HEK293 (cell line): Measurements from ENCODE around the gene LINGO1.
A peak's percentile ranks its signal among the peaks of the same experiment; 100 is the strongest.

Experiments used
- CTCF ChIA-PET: fragments of 350-600 bp; formaldehyde crosslinking; extraction: SDS; loops from one replicate; lab custom pipeline; 2021; ENCODE audit warnings: antibody characterized with exemption; lab: Yijun Ruan, JAX
- POLR2A ChIA-PET: fragments of 300-600 bp; formaldehyde crosslinking; extraction: SDS; loops from one replicate; lab custom pipeline; 2020; ENCODE audit warnings: antibody characterized with exemption, inconsistent platforms; lab: Yijun Ruan, JAX
- H3K27ac ChIP-seq: fragments of 200-500 bp; sonication (Bioruptor generic); 2 replicates; pipeline ENCODE4 v1.5.1; 2014; ENCODE audit warnings: low read depth, low read length, control low read depth, inconsistent platforms; ENCODE audit errors: extremely low read depth
- H3K36me3 ChIP-seq, 2 experiments: fragments of 200-500 bp in 1 of 2; sonication (Bioruptor generic) in 1 of 2; 1 replicate in 1 of 2; 2 replicates in 1 of 2; pipeline ENCODE4 v1.5.1; 2014 to 2017; ENCODE audit warnings: inconsistent platforms in 2 of 2, low read length in 2 of 2; ENCODE audit not compliant: control insufficient read depth in 2 of 2, insufficient read depth in 1 of 2
- H3K4me1 ChIP-seq: fragments of 200-500 bp; sonication (Bioruptor generic); 2 replicates; pipeline ENCODE4 v1.5.1; 2014; ENCODE audit warnings: mild to moderate bottlenecking, low read length, inconsistent platforms; ENCODE audit not compliant: control insufficient read depth, insufficient read depth
- H3K4me3 ChIP-seq: 2 replicates; pipeline ENCODE4 v1.5.1; 2011; ENCODE audit warnings: low read depth, mild to moderate bottlenecking, control low read depth, low read length, moderate library complexity
- H3K9me3 ChIP-seq: fragments of 200-500 bp; sonication (Bioruptor generic); 2 replicates; pipeline ENCODE4 v1.5.1; 2014; ENCODE audit warnings: low read depth, low read length, inconsistent platforms; ENCODE audit not compliant: control insufficient read depth, insufficient read depth
- BCL11B ChIP-seq: fragments of 450-650 bp; formaldehyde crosslinking; IDR thresholded peaks from 2 replicates; pipeline ENCODE4 v1.5.1; 2016; ENCODE audit warnings: low read depth, missing biosample characterization, missing genetic modification characterization
- EGR2 ChIP-seq: fragments of 450-650 bp; formaldehyde crosslinking; IDR thresholded peaks from 2 replicates; pipeline ENCODE4 v1.5.1; 2016; ENCODE audit warnings: low read depth, missing biosample characterization, missing genetic modification characterization
- OVOL3 ChIP-seq: fragments of 450-650 bp; formaldehyde crosslinking; IDR thresholded peaks from 2 replicates; pipeline ENCODE4 v1.5.1; 2016; ENCODE audit warnings: missing biosample characterization, missing genetic modification characterization
- SCRT1 ChIP-seq: fragments of 450-650 bp; formaldehyde crosslinking; IDR thresholded peaks from 2 replicates; pipeline ENCODE4 v1.5.1; 2016; ENCODE audit warnings: missing biosample characterization, missing genetic modification characterization, borderline replicate concordance
- ZFP41 ChIP-seq: fragments of 450-650 bp; formaldehyde crosslinking; IDR thresholded peaks from 2 replicates; pipeline ENCODE4 v1.5.1; 2016; ENCODE audit warnings: missing biosample characterization, missing genetic modification characterization, borderline replicate concordance
- ZNF138 ChIP-seq: fragments of 450-650 bp; formaldehyde crosslinking; IDR thresholded peaks from 2 replicates; pipeline ENCODE4 v1.5.1; 2016; ENCODE audit warnings: missing biosample characterization, missing genetic modification characterization, borderline replicate concordance
- ZNF146 ChIP-seq: fragments of 450-650 bp; formaldehyde crosslinking; IDR thresholded peaks from 2 replicates; pipeline ENCODE4 v1.5.1; 2016; ENCODE audit warnings: missing biosample characterization, missing genetic modification characterization
- ZNF184 ChIP-seq: fragments of 450-650 bp; IDR thresholded peaks from 2 replicates; pipeline ENCODE4 v1.5.1; 2018; ENCODE audit warnings: missing biosample characterization, mild to moderate bottlenecking, missing genetic modification characterization
- ZNF221 ChIP-seq: fragments of 450-650 bp; formaldehyde crosslinking; IDR thresholded peaks from 2 replicates; pipeline ENCODE4 v1.5.1; 2017; ENCODE audit warnings: missing biosample characterization, missing genetic modification characterization, borderline replicate concordance
- ZNF335 ChIP-seq: fragments of 450-650 bp; formaldehyde crosslinking; conservative IDR thresholded peaks from 2 replicates; pipeline ENCODE4 v1.5.1; 2016; ENCODE audit warnings: missing biosample characterization, missing genetic modification characterization
- ZNF433 ChIP-seq: fragments of 450-650 bp; formaldehyde crosslinking; IDR thresholded peaks from 2 replicates; pipeline ENCODE4 v1.5.1; 2016; ENCODE audit warnings: missing biosample characterization, missing genetic modification characterization, low read depth
- ZNF513 ChIP-seq: fragments of 450-650 bp; IDR thresholded peaks from 2 replicates; pipeline ENCODE4 v1.5.1; 2018; ENCODE audit warnings: missing biosample characterization, missing genetic modification characterization
- ZNF654 ChIP-seq: fragments of 450-650 bp; formaldehyde crosslinking; IDR thresholded peaks from 2 replicates; pipeline ENCODE4 v1.5.1; 2016; ENCODE audit warnings: low read depth, missing biosample characterization, missing genetic modification characterization
- ZSCAN5A ChIP-seq: fragments of 450-650 bp; formaldehyde crosslinking; IDR thresholded peaks from 2 replicates; pipeline ENCODE4 v1.5.1; 2016; ENCODE audit warnings: missing biosample characterization, missing genetic modification characterization
- TF ChIP-seq, protein P1 (sequence below): fragments of 450-650 bp; formaldehyde crosslinking; IDR thresholded peaks from 2 replicates; pipeline ENCODE4 v1.5.1; 2017; ENCODE audit warnings: missing biosample characterization, missing genetic modification characterization
- TF ChIP-seq, protein P2 (sequence below): fragments of 450-650 bp; formaldehyde crosslinking; IDR thresholded peaks from 2 replicates; pipeline ENCODE4 v1.5.1; 2016; ENCODE audit warnings: missing biosample characterization, missing genetic modification characterization
- TF ChIP-seq, protein P3 (sequence below): fragments of 450-650 bp; formaldehyde crosslinking; IDR thresholded peaks from 2 replicates; pipeline ENCODE4 v1.5.1; 2016; ENCODE audit warnings: missing biosample characterization, missing genetic modification characterization

Gene LINGO1

DNA sequence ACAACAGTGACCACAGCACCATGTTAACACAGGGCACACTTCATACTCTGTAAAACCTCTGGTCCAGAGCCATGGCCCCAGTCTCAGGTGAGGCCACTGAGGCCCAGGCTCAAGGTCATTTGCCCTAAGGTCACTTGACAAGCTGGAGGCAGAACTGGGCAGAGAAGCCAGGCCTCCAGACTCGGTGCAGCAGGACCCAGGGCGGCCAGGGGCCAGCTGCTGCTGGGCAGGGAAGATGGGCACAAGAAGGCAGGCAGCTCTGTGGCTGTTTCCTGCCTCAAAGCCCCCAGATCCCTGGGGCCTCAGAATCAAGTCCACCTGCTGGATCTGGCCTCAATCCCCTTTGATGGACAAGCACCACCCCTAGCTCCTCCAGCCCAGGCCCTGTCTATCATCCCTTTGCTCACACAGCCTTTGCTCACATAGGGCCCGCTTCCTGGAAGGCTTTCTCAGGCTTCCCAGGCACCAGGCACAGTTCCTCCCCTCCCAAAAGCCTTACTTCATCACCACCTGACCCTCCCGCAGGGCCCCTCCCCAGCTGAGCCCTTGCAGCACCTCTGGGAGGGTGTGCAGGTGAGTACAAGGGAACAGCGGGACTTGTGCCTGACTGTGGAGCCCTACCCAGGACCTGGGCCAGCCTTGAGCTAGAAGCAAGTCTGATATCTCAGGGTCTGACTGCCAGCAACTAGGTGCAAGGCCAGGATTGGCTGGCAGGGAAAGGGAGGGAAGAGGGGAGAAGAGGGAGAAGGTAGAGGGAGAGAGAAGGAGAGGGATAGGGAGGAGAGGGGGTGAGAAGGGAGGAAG lies 38.0 kb upstream of the LINGO1 start:
- CTCF ChIA-PET, result interaction anchor here (0.7 to 1.5 kb wide), 5 partner anchors 11 to 240 kb away, joined by 3 to 5 read pairs (median 3); no protein-coding TSS in a partner anchor
- no peak overlapping the region for H3K27ac ChIP-seq
- no peaks in the 10 kb centered on the region for H3K9me3 ChIP-seq
- H3K4me3 ChIP-seq, result no peak overlapping the region
- H3K4me1 ChIP-seq, result no peaks in the 10 kb centered on the region
- POLR2A ChIA-PET, result no interaction called here
- TF ChIP-seq, protein P1, sequence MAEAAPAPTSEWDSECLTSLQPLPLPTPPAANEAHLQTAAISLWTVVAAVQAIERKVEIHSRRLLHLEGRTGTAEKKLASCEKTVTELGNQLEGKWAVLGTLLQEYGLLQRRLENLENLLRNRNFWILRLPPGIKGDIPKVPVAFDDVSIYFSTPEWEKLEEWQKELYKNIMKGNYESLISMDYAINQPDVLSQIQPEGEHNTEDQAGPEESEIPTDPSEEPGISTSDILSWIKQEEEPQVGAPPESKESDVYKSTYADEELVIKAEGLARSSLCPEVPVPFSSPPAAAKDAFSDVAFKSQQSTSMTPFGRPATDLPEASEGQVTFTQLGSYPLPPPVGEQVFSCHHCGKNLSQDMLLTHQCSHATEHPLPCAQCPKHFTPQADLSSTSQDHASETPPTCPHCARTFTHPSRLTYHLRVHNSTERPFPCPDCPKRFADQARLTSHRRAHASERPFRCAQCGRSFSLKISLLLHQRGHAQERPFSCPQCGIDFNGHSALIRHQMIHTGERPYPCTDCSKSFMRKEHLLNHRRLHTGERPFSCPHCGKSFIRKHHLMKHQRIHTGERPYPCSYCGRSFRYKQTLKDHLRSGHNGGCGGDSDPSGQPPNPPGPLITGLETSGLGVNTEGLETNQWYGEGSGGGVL (tag by site-specific recombination), result peak; percentile 63
- TF ChIP-seq ZFP41, result no peak
- TF ChIP-seq, protein P2, sequence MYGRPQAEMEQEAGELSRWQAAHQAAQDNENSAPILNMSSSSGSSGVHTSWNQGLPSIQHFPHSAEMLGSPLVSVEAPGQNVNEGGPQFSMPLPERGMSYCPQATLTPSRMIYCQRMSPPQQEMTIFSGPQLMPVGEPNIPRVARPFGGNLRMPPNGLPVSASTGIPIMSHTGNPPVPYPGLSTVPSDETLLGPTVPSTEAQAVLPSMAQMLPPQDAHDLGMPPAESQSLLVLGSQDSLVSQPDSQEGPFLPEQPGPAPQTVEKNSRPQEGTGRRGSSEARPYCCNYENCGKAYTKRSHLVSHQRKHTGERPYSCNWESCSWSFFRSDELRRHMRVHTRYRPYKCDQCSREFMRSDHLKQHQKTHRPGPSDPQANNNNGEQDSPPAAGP (tag by site-specific recombination), result peak; percentile 29; the same call in 1 of the 2 replicates
- H3K36me3 ChIP-seq, result no peaks in the 10 kb centered on the region

DNA sequence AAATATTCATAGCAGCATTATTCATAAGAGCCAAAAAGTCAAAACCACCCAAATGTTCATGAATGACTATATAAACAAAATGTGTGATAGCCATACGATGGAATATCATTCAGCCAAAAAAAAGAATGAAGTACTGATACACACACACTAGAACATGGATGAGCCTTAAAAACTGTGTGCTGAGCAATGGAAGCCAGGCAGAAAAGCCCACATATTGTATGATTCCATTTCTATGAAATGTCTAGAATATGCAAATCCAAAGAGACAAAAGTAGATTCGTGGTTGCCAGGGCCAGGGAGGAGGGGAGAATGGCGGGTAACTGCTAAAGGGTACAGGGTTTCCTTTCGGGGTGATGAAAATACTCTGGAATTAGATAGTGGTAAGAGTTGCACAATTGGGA lies 37.2 kb upstream of the LINGO1 start:
- TF ChIP-seq ZNF146, result 0 out of 2 replicates have a peak, but pooled peaks have one; percentile 29
- no peak for TF ChIP-seq ZNF335 (tag by site-specific recombination)
- TF ChIP-seq ZNF138 (tag by site-specific recombination), result no peak
- TF ChIP-seq, all 188 proteins: peak for 1
- H3K36me3 ChIP-seq, result no peaks in the 10 kb centered on the region
- no peak overlapping the region for H3K27ac ChIP-seq
- no peaks in the 10 kb centered on the region for H3K9me3 ChIP-seq
- H3K4me3 ChIP-seq, result no peak overlapping the region
- H3K4me1 ChIP-seq, result no peaks in the 10 kb centered on the region
- POLR2A ChIA-PET, result no interaction called here
- CTCF ChIA-PET, result no interaction called here

- TF ChIP-seq ZNF184 (tag by site-specific recombination) (no peak), EGR2 (tag by site-specific recombination) (0 out of 2 replicates have a peak, but pooled peaks have one; percentile 4)
- TF ChIP-seq, all 188 proteins: peak for 1
- CTCF ChIA-PET, result interaction anchor here (0.9 to 1.6 kb wide), 2 partner anchors 9 to 154 kb away, joined by 3 to 8 read pairs; no protein-coding TSS in a partner anchor
- no peak overlapping the region for H3K4me3 ChIP-seq
- no peaks in the 10 kb centered on the region for H3K4me1 ChIP-seq
- no peaks in the 10 kb centered on the region for H3K9me3 ChIP-seq
- POLR2A ChIA-PET, result no interaction called here
- no peaks in the 10 kb centered on the region for H3K36me3 ChIP-seq
- H3K27ac ChIP-seq, result no peak overlapping the region
These were observed 34.9 kb upstream of the LINGO1 start for GRCh38 chr15:77667338-77668234.

DNA sequence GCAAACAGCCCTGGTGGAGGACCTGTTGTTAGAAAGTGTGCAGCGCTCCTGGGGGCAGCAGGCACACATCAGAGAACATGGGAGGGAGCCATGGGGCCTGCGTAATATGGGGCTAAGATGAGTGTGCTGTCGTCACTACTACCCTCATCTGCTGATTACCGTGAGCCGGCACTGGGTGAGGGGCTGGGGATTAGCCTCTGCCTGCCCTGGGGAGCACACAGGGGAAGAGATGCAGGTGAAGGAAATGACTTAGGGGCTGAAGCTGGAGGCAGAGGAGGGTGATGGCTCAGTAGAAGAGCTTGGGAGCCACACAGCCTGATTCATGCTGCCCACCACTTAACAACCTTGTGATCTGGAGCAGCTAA lies 33.6 kb upstream of the LINGO1 start:
- H3K36me3 ChIP-seq, result no peaks in the 10 kb centered on the region
- TF ChIP-seq ZNF221 (tag by site-specific recombination) (no peak), ZNF654 (tag by site-specific recombination) (no peak), ZNF433 (tag by site-specific recombination) (no peak), ZSCAN5A (tag by site-specific recombination) (no peak), ZNF513 (tag by site-specific recombination) (no peak), SCRT1 (tag by site-specific recombination) (no peak), BCL11B (no peak), OVOL3 (tag by site-specific recombination) (no peak)
- TF ChIP-seq, protein P3, sequence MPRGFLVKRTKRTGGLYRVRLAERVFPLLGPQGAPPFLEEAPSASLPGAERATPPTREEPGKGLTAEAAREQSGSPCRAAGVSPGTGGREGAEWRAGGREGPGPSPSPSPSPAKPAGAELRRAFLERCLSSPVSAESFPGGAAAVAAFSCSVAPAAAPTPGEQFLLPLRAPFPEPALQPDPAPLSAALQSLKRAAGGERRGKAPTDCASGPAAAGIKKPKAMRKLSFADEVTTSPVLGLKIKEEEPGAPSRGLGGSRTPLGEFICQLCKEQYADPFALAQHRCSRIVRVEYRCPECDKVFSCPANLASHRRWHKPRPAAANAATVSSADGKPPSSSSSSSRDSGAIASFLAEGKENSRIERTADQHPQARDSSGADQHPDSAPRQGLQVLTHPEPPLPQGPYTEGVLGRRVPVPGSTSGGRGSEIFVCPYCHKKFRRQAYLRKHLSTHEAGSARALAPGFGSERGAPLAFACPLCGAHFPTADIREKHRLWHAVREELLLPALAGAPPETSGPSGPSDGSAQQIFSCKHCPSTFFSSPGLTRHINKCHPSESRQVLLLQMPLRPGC (tag by site-specific recombination), result no peak
- TF ChIP-seq, all 188 proteins: peak for 0
- ChIA-PET POLR2A (no interaction called here), CTCF (interaction anchor here (0.8 kb wide), 1 partner anchor 11 kb away, joined by 5 read pairs; no protein-coding TSS in a partner anchor)
- Histone ChIP-seq H3K4me3 (no peak overlapping the region), H3K9me3 (no peaks in the 10 kb centered on the region), H3K4me1 (no peaks in the 10 kb centered on the region), H3K27ac (no peak overlapping the region)
